ENCODE results near the gene HIGD2A.
"Not testable (repeated sequence)": the region's sequence is repeated elsewhere in the genome, so short reads cannot be mapped to it uniquely, and the experiment has no call there.

The HIGD2A gene

GRCh38 chr5:176394881-176395675, 6.5 kb downstream of the HIGD2A start:
- no peak overlapping the region for H3K9ac ChIP-seq (ENCODE audit: low read depth, low read length)
- H3K36me3 ChIP-seq (ENCODE audit: insufficient read depth, low read length), result no peaks in the 10 kb centered on the region; the same call in 1 of the 2 replicates

GRCh38 chr5:176396330-176396729, 7.8 kb downstream of the HIGD2A start:
- no peaks in the 10 kb centered on the region for H3K9me3 ChIP-seq (ENCODE audit: control insufficient read depth, insufficient read depth, low read length)
- H3K9ac ChIP-seq (ENCODE audit: low read depth, low read length), result no peak overlapping the region
- no peaks in the 10 kb centered on the region; the same call in 1 of the 2 replicates for H3K36me3 ChIP-seq (ENCODE audit: insufficient read depth, low read length)
- no peaks in the 10 kb centered on the region for H3K4me1 ChIP-seq (ENCODE audit: insufficient read depth, low read length)

More at GRCh38 chr5:176394881-176395675, 6.5 kb downstream of the HIGD2A start:
- H3K9me3 ChIP-seq (ENCODE audit: control insufficient read depth, insufficient read depth, low read length), result no peaks in the 10 kb centered on the region
- H3K4me1 ChIP-seq (ENCODE audit: insufficient read depth, low read length), result no peaks in the 10 kb centered on the region

DNA sequence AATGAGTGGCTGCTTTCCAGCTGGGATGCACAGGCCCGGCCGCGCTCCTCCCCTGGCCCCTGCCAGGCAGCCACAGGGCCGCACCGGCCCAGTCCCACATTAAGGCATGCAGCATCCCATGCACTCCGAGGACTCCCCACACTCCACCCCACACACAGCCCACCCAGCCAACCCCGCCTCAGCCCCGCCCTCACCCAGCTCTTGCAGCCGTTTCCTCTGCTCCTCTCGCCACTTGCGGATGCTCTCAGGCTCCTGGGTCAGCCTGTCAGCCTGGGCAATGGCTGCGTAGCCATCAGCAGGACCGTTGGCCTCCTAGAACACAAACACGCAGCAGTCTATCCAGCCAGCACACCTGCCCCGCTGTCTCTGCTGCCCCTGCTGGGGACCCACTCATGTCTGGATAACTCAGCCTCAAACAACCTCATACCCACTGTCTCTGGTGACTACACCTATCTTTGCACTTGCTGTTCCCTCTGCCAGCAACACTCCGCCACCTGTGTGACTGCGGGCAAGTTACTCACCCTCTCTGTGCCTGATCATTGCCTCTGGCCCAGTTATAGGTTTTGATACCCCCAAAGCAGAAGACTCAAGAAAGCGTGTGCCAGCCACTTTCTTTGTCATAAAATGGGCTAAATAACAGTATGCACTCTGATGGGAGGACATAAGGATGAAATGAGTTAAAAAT, 9.3 kb downstream of the HIGD2A start:
- H3K36me3 ChIP-seq (ENCODE audit: insufficient read depth, low read length), result no peaks in the 10 kb centered on the region
- no peak overlapping the region for H3K9ac ChIP-seq (ENCODE audit: low read depth, low read length)
- no peaks in the 10 kb centered on the region for H3K9me3 ChIP-seq (ENCODE audit: control insufficient read depth, insufficient read depth, low read length)
- H3K4me1 ChIP-seq (ENCODE audit: insufficient read depth, low read length), result no peaks in the 10 kb centered on the region

DNA sequence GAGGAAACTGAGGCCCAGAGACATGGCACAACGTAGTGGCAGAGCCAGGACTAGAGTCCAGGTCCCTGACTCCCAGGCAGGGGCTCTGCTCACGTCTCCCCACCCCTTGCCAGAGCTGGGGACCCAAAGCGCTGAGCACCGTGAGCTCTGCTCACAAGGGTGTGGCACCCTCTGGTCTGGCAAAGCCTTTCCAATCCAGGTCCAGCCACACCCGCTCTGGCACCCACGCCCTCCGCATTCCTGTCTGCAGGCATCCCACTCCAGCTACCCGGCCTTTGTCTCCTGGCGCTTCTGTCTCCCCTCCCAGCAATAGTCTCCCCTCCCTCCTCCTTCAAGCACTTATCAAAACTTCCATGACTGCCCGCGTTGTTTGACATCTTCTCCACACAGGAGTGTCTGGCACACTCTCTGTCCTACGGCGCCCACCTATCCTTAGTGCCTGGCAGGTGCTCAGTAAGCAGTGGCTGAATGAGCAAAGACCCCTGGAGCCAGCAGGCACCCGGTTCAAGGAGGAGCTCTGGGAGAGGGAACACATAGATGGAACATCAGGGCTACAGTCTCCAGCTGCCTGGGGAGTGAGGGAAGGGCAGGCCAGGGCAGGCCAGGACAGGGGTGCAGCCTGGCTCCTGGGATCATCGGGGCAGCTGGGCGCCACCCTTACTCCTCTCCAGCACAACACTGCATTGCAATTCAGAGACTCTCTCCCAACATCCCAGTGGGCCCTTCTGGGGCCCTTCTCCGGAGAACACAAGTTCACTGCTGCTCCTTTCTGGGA, 12.0 kb downstream of the HIGD2A start:
- no peak overlapping the region for H3K9ac ChIP-seq (ENCODE audit: low read depth, low read length)
- no peaks in the 10 kb centered on the region for H3K36me3 ChIP-seq (ENCODE audit: insufficient read depth, low read length)
- no peaks in the 10 kb centered on the region for H3K4me1 ChIP-seq (ENCODE audit: insufficient read depth, low read length)
- no peaks in the 10 kb centered on the region for H3K9me3 ChIP-seq (ENCODE audit: control insufficient read depth, insufficient read depth, low read length)

DNA sequence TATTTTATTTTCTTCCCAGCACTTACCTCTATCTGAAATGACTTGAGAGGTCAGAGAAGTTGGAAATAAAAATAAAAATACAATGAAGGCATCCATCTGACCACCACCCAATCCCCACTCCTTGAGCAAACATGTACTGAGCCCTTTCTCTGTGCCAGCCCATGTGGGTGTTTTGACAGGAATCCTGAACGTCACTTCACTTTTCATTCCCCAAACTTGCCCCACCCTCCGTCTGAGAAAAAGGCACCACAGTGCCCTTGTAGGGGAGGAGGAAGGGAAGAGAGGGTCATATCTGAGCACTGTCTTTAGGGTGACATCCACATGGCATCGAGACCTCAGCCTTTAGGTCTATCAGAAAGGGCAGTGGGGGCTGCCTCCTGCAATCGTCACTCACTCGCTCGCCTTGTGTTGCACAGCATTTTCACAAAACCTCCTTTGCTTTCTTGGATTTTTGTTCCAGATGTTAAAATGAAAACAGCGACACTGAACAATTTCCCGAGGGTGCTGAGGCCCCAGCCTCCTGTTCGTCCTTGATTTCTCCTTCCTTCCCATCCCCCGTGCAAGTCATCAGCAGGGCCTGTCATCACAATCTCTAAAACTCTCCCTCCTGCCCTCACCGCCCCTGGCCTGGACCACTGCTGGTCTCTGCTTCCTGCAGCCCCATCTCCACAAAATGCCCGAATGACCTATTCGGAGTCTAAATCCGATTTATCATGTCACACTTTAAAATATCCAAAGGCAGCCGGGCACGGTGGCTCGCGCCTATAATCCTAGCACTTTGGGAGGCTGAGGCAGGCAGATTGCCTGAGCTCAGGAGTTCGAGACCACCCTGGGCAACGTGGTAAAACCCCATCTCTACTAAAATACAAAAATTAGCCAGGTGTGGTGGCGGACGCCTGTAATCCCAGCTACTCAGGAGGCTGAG, 13.0 kb downstream of the HIGD2A start:
- H3K9me3 ChIP-seq (ENCODE audit: control insufficient read depth, insufficient read depth, low read length), result no peaks in the 10 kb centered on the region
- H3K36me3 ChIP-seq (ENCODE audit: insufficient read depth, low read length), result no peaks in the 10 kb centered on the region
- H3K4me1 ChIP-seq (ENCODE audit: insufficient read depth, low read length), result no peaks in the 10 kb centered on the region
- no peak overlapping the region for H3K9ac ChIP-seq (ENCODE audit: low read depth, low read length)

DNA sequence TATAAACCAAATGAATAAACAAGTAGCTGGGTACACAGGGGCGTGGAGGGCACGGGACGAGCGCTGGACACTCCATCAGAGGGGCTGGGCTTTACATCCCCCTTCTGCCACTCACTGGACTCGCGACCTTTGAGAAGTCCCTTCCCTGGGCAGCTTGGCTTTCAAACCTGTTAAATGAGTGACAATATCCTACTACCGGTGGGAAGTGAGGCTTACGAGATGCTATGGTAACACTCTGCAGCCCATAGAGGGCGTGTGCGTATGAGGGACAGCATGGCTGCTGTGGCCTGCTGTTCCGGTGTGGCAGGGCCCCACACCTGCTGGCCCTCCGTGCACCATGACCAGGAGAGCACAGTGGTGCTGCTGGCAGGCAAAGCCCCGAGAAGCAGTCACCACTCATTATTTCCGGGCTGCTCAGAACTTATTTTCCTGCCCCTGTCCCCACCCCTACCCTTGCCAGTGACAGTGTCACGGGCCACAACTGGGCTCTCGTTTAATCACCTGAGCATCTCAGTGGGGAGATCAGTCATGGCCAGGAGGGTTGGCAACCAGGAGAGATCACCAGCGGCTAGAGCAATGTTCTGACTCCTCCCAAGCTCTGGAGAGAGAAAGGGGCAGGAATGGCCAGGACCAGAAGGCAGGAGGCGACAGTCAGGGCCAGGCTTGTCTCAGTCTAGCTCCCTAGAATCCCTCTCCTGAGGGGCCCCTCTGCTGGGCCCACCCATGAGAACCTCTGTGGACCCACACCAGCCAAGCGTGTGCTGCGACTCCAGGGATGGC, 17.3 kb downstream of the HIGD2A start:
- Histone ChIP-seq H3K9me3 (ENCODE audit: control insufficient read depth, insufficient read depth, low read length) (no peaks in the 10 kb centered on the region), H3K9ac (ENCODE audit: low read depth, low read length) (no peak overlapping the region), H3K4me1 (ENCODE audit: insufficient read depth, low read length) (no peaks in the 10 kb centered on the region), H3K36me3 (ENCODE audit: insufficient read depth, low read length) (peaks cover 3% of the 10 kb centered on the region; the same call in 1 of the 2 replicates)

DNA sequence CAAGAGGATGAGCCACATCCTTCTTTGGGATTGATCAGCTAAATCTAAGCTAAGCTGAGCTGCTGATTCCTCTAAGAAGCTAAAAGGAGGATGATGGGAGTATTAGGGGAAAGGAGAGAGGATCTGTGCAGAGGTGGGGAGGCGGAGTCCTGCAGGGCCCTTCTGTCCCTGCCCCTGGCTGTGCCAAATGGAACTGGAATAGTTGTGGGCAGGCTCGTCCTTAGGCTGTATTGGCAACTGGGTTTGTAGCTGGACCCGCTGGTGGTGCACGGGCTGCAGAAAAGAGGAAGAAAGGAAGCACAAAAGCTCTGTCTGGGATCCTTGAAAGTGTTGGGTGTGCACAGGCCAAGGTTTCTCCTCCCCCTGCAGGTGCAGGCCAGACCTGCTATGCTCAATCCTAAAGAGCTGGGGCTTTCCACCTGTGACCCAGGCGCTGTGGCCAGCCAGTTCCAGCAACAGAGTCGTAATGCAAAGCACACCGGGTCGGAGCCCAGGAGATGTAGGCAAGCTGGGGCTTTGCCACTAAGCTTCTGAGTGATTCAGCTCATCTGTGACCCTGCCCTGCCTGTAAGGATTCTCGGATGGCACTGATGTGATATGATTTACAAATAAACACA, 18.0 kb downstream of the HIGD2A start:
- H3K9me3 ChIP-seq (ENCODE audit: control insufficient read depth, insufficient read depth, low read length), result no peaks in the 10 kb centered on the region
- no peak overlapping the region for H3K9ac ChIP-seq (ENCODE audit: low read depth, low read length)
- peaks cover 3% of the 10 kb centered on the region; the same call in 1 of the 2 replicates for H3K36me3 ChIP-seq (ENCODE audit: insufficient read depth, low read length)
- H3K4me1 ChIP-seq (ENCODE audit: insufficient read depth, low read length), result no peaks in the 10 kb centered on the region

DNA sequence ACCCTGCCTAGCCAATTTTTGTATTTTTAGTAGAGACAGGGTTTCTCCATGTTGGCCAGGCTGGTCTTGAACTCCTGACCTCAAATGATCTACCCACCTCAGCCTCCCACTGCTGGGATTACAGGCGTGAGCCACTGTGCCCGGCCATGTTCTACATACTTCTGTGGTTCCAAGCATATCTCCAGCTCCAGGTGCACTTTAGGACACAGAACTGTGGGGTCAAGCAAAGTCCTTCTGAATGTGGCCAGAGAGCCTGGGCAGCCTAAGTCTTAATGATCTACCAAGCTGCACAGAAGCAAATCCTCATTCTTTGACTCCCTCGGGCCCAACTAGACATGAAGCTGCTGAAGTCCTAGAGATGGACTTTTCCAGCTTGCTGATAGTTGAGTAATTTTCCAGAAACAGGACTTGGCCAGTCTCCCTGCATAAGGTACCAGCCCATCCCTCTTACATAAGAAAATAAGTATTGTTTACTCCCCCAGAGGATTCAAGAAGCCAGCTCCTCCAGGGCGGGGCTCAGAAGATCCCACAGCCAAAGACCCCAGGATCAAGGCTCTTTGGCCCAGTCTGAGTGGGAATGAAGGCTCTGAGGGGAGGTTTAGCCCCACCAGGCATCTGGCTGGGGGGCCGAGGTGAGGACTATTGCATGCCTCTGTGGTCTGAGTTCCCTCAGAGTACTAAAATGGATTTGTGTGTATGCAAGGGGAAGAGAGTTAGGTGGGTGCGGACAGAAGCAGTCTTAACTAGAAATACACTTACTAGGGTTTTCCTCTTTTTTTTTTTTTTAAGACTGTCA, 19.1 kb downstream of the HIGD2A start:
- H3K36me3 ChIP-seq (ENCODE audit: insufficient read depth, low read length), result peaks cover 3% of the 10 kb centered on the region; the same call in 1 of the 2 replicates
- no peaks in the 10 kb centered on the region for H3K4me1 ChIP-seq (ENCODE audit: insufficient read depth, low read length)
- H3K9ac ChIP-seq (ENCODE audit: low read depth, low read length), result no peak overlapping the region

GRCh38 chr5:176408252-176408573, 19.7 kb downstream of the HIGD2A start:
- not testable (repeated sequence) for H3K9me3 ChIP-seq (ENCODE audit: control insufficient read depth, insufficient read depth, low read length); H3K4me1 ChIP-seq (ENCODE audit: insufficient read depth, low read length)

More for the DNA sequence above, 19.1 kb downstream of the HIGD2A start:
- H3K9me3 ChIP-seq (ENCODE audit: control insufficient read depth, insufficient read depth, low read length), result no peaks in the 10 kb centered on the region

DNA sequence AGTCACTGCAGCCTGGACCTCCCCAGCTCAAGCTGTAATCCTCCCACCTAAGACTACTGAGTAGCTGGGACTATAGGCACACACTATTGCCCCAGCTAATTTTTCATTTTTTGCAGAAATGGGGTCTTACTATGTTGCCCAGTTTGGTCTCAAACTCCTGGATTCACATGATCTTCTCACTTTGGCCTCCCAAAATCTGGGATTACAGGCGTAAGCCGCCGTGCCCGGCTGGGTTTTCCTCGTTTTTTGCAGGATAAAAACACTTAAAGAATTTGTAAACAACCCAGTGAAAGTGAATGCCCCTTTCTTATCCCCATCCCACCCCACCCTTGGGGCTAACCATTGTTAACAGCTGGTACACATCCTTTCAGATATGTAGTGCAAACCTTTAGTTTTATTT, 20.0 kb downstream of the HIGD2A start:
- H3K9me3 ChIP-seq (ENCODE audit: control insufficient read depth, insufficient read depth, low read length), result no peaks in the 10 kb centered on the region
- peaks cover 3% of the 10 kb centered on the region; the same call in 1 of the 2 replicates for H3K36me3 ChIP-seq (ENCODE audit: insufficient read depth, low read length)
- H3K9ac ChIP-seq (ENCODE audit: low read depth, low read length), result no peak overlapping the region
- H3K4me1 ChIP-seq (ENCODE audit: insufficient read depth, low read length), result no peaks in the 10 kb centered on the region; the same call in 1 of the 2 replicates

More at GRCh38 chr5:176408252-176408573, 19.7 kb downstream of the HIGD2A start:
- not testable (repeated sequence) for H3K9ac ChIP-seq (ENCODE audit: low read depth, low read length); H3K36me3 ChIP-seq (ENCODE audit: insufficient read depth, low read length)

- no peak overlapping the region for H3K9ac ChIP-seq (ENCODE audit: low read depth, low read length)
- H3K9me3 ChIP-seq (ENCODE audit: control insufficient read depth, insufficient read depth, low read length), result no peaks in the 10 kb centered on the region
- H3K4me1 ChIP-seq (ENCODE audit: insufficient read depth, low read length), result no peaks in the 10 kb centered on the region; the same call in 1 of the 2 replicates
- H3K36me3 ChIP-seq (ENCODE audit: insufficient read depth, low read length), result peaks cover 3% of the 10 kb centered on the region; the same call in 1 of the 2 replicates
Observed at GRCh38 chr5:176409765-176410164, 21.2 kb downstream of the HIGD2A start.

GRCh38 chr5:176410486-176411180, 22.1 kb downstream of the HIGD2A start:
- Histone ChIP-seq H3K9ac (ENCODE audit: low read depth, low read length) (no peak overlapping the region), H3K36me3 (ENCODE audit: insufficient read depth, low read length) (peaks cover 3% of the 10 kb centered on the region; the same call in 1 of the 2 replicates), H3K4me1 (ENCODE audit: insufficient read depth, low read length) (no peaks in the 10 kb centered on the region; the same call in 1 of the 2 replicates), H3K9me3 (ENCODE audit: control insufficient read depth, insufficient read depth, low read length) (no peaks in the 10 kb centered on the region)
